HepG2 (cell line): ENCODE data around the gene CTDSP1. TPM values are rescaled to one million over a fixed set of nuclear protein-coding genes. Genes with fewer than 3 reads are reported as not detected.
A peak's percentile ranks its signal among the peaks of the same experiment; 100 is the strongest.

Experiments used
- CEBPB ChIP-seq: IDR thresholded peaks from 2 replicates; pipeline ENCODE4 v1.6.1; 2011; ENCODE audit warnings: low read depth, low read length, improper control_type of control experiment, borderline replicate concordance
- CEBPG ChIP-seq: IDR thresholded peaks from 2 replicates; pipeline ENCODE4 v1.6.1; 2016
- ELF3 ChIP-seq: IDR thresholded peaks from 2 replicates; pipeline ENCODE4 v1.6.1; 2016; ENCODE audit warnings: missing genetic modification reagents, missing compliant biosample characterization
- EZH2 ChIP-seq: conservative IDR thresholded peaks from 2 replicates; pipeline ENCODE4 v1.6.1; 2012; ENCODE audit warnings: mild to moderate bottlenecking, low read depth, low read length, moderate library complexity
- FOXK2 ChIP-seq: fragments of 450-650 bp; IDR thresholded peaks from 2 replicates; pipeline ENCODE4 v1.6.1; 2016
- HIC2 ChIP-seq: sonication (generic); formaldehyde crosslinking; IDR thresholded peaks from 2 replicates; pipeline ENCODE4 v1.9.0; 2022; ENCODE audit warnings: low read depth, missing genetic modification reagents
- HOXA3 ChIP-seq: sonication (generic); formaldehyde crosslinking; IDR thresholded peaks from 2 replicates; pipeline ENCODE4 v1.5.0; 2020; ENCODE audit warnings: missing genetic modification reagents
- RERE ChIP-seq: IDR thresholded peaks from 2 replicates; pipeline ENCODE4 v1.6.1; 2016; ENCODE audit warnings: low read depth, missing genetic modification reagents, missing compliant biosample characterization
- RXRA ChIP-seq: sonication (generic); formaldehyde crosslinking; IDR thresholded peaks from 2 replicates; pipeline ENCODE4 v1.5.1; 2020; ENCODE audit warnings: missing genetic modification reagents
- ZNF605 ChIP-seq: sonication (generic); formaldehyde crosslinking; IDR thresholded peaks from 2 replicates; pipeline ENCODE4 v1.8.0; 2022; ENCODE audit warnings: mild to moderate bottlenecking, missing genetic modification reagents
- polyA plus RNA-seq, 8 experiments: library from polyadenylated mRNA; depleted of rRNA in 3 of 8; stranded (reverse) in 7 of 8; unstranded in 1 of 8; fragments of >200 nt; fragmentation: Illumina TruSeq in 4 of 8; extraction: Trizol in 4 of 8; gene quantifications; 2 replicates each; pipeline versions ENCODE4 v1.2.1 to v1.2.3, GENCODE V29; 2011 to 2016; ENCODE audit warnings: low read depth in 4 of 8, missing spikeins in 1 of 8, mixed read lengths in 1 of 8; ENCODE audit not compliant: insufficient read depth in 1 of 8
- total RNA-seq, 5 experiments: library from RNA; depleted of rRNA; stranded (reverse); fragments of >200 nt; fragmentation: Illumina TruSeq; extraction: Trizol; gene quantifications; 2 replicates each; pipeline ENCODE4 v1.2.3, GENCODE V29; 2016; ENCODE audit warnings: low read depth in 1 of 5
- TF ChIP-seq, protein P1 (sequence below): sonication (generic); formaldehyde crosslinking; IDR thresholded peaks from 2 replicates; pipeline ENCODE4 v1.9.0; 2021; ENCODE audit warnings: mild to moderate bottlenecking, missing genetic modification reagents
- TF ChIP-seq, protein P2 (sequence below): sonication (generic); formaldehyde crosslinking; IDR thresholded peaks from 2 replicates; pipeline ENCODE4; 2020; ENCODE audit warnings: missing genetic modification reagents, mild to moderate bottlenecking, borderline replicate concordance

CTDSP1 gene
- total and polyA plus RNA-seq, 2 of the 13 experiments (the other 11 are each of a cell fraction or from before 2014, with no cell fraction given) = 91.0 to 268 TPM

- TF ChIP-seq RERE (CRISPR knock-in tag) (no peak), HOXA3 (0 out of 2 replicates have a peak, but pooled peaks have one; percentile 15), EZH2 (0 out of 2 replicates have a peak, but pooled peaks have one; percentile 39), RXRA (CRISPR knock-in tag) (0 out of 2 replicates have a peak, but pooled peaks have one; percentile 15), ELF3 (no peak), FOXK2 (0 out of 2 replicates have a peak, but pooled peaks have one; percentile 24), CEBPB (peak; percentile 76; the same call in 1 of the 2 replicates), CEBPG (peak; percentile 44; the same call in 1 of the 2 replicates), HIC2 (CRISPR knock-in tag) (peak; percentile 87; the same call in 1 of the 2 replicates), ZNF605 (CRISPR knock-in tag) (peak; percentile 22; the same call in 1 of the 2 replicates)
- TF ChIP-seq, protein P1, sequence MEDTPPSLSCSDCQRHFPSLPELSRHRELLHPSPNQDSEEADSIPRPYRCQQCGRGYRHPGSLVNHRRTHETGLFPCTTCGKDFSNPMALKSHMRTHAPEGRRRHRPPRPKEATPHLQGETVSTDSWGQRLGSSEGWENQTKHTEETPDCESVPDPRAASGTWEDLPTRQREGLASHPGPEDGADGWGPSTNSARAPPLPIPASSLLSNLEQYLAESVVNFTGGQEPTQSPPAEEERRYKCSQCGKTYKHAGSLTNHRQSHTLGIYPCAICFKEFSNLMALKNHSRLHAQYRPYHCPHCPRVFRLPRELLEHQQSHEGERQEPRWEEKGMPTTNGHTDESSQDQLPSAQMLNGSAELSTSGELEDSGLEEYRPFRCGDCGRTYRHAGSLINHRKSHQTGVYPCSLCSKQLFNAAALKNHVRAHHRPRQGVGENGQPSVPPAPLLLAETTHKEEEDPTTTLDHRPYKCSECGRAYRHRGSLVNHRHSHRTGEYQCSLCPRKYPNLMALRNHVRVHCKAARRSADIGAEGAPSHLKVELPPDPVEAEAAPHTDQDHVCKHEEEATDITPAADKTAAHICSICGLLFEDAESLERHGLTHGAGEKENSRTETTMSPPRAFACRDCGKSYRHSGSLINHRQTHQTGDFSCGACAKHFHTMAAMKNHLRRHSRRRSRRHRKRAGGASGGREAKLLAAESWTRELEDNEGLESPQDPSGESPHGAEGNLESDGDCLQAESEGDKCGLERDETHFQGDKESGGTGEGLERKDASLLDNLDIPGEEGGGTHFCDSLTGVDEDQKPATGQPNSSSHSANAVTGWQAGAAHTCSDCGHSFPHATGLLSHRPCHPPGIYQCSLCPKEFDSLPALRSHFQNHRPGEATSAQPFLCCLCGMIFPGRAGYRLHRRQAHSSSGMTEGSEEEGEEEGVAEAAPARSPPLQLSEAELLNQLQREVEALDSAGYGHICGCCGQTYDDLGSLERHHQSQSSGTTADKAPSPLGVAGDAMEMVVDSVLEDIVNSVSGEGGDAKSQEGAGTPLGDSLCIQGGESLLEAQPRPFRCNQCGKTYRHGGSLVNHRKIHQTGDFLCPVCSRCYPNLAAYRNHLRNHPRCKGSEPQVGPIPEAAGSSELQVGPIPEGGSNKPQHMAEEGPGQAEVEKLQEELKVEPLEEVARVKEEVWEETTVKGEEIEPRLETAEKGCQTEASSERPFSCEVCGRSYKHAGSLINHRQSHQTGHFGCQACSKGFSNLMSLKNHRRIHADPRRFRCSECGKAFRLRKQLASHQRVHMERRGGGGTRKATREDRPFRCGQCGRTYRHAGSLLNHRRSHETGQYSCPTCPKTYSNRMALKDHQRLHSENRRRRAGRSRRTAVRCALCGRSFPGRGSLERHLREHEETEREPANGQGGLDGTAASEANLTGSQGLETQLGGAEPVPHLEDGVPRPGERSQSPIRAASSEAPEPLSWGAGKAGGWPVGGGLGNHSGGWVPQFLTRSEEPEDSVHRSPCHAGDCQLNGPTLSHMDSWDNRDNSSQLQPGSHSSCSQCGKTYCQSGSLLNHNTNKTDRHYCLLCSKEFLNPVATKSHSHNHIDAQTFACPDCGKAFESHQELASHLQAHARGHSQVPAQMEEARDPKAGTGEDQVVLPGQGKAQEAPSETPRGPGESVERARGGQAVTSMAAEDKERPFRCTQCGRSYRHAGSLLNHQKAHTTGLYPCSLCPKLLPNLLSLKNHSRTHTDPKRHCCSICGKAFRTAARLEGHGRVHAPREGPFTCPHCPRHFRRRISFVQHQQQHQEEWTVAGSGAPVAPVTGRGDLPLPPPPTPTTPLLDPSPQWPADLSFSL (CRISPR knock-in tag) = peak; percentile 87
- TF ChIP-seq, protein P2, sequence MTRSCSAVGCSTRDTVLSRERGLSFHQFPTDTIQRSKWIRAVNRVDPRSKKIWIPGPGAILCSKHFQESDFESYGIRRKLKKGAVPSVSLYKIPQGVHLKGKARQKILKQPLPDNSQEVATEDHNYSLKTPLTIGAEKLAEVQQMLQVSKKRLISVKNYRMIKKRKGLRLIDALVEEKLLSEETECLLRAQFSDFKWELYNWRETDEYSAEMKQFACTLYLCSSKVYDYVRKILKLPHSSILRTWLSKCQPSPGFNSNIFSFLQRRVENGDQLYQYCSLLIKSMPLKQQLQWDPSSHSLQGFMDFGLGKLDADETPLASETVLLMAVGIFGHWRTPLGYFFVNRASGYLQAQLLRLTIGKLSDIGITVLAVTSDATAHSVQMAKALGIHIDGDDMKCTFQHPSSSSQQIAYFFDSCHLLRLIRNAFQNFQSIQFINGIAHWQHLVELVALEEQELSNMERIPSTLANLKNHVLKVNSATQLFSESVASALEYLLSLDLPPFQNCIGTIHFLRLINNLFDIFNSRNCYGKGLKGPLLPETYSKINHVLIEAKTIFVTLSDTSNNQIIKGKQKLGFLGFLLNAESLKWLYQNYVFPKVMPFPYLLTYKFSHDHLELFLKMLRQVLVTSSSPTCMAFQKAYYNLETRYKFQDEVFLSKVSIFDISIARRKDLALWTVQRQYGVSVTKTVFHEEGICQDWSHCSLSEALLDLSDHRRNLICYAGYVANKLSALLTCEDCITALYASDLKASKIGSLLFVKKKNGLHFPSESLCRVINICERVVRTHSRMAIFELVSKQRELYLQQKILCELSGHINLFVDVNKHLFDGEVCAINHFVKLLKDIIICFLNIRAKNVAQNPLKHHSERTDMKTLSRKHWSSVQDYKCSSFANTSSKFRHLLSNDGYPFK = peak; percentile 33; the same call in 1 of the 2 replicates
Observed at GRCh38 chr2:218381916-218382366, 17.7 kb upstream of the CTDSP1 start, which contains the start of gene SLC11A1 (continued).
